Measurements from ENCODE around the gene OSTN.
"Not testable (repeated sequence)": the region's sequence is repeated elsewhere in the genome, so short reads cannot be mapped to it uniquely, and the experiment has no call there.

OSTN gene

GRCh38 chr3:191262650-191263049 lies 63.6 kb downstream of the OSTN start:
- no peak overlapping the region for H3K4me3 ChIP-seq (ENCODE audit: low read depth, low read length)

GRCh38 chr3:191263365-191263764 lies 64.3 kb downstream of the OSTN start:
- no peak overlapping the region for H3K4me3 ChIP-seq (ENCODE audit: low read depth, low read length)

- no peak overlapping the region for H3K4me3 ChIP-seq (ENCODE audit: low read depth, low read length)
Observed at GRCh38 chr3:191263850-191264249, 64.8 kb downstream of the OSTN start.

GRCh38 chr3:191268737-191269136 lies 69.7 kb downstream of the OSTN start:
- no peak overlapping the region for H3K4me3 ChIP-seq (ENCODE audit: low read depth, low read length)

- no peak overlapping the region for H3K4me3 ChIP-seq (ENCODE audit: low read depth, low read length)
Observed at GRCh38 chr3:191269289-191270085, 70.4 kb downstream of the OSTN start.

GRCh38 chr3:191275244-191275643 lies 76.2 kb downstream of the OSTN start:
- not testable (repeated sequence) for H3K4me3 ChIP-seq (ENCODE audit: low read depth, low read length)

GRCh38 chr3:191275751-191276150 lies 76.7 kb downstream of the OSTN start:
- H3K4me3 ChIP-seq (ENCODE audit: low read depth, low read length): no peak overlapping the region

- no peak overlapping the region for H3K4me3 ChIP-seq (ENCODE audit: low read depth, low read length)
Observed at GRCh38 chr3:191280111-191280510, 81.1 kb downstream of the OSTN start.

- H3K4me3 ChIP-seq (ENCODE audit: low read depth, low read length): no peak overlapping the region
Observed at GRCh38 chr3:191280882-191281281, 81.8 kb downstream of the OSTN start.

GRCh38 chr3:191282251-191283185 lies 83.5 kb downstream of the OSTN start:
- no peak overlapping the region for H3K4me3 ChIP-seq (ENCODE audit: low read depth, low read length)

GRCh38 chr3:191283400-191283799 lies 84.4 kb downstream of the OSTN start:
- H3K4me3 ChIP-seq (ENCODE audit: low read depth, low read length): no peak overlapping the region

GRCh38 chr3:191290311-191291025 lies 91.4 kb downstream of the OSTN start:
- H3K4me3 ChIP-seq (ENCODE audit: low read depth, low read length): no peak overlapping the region

GRCh38 chr3:191292243-191293015 lies 93.4 kb downstream of the OSTN start:
- H3K4me3 ChIP-seq (ENCODE audit: low read depth, low read length): no peak overlapping the region

GRCh38 chr3:191294291-191294690 lies 95.2 kb downstream of the OSTN start:
- H3K4me3 ChIP-seq (ENCODE audit: low read depth, low read length): no peak overlapping the region

- H3K4me3 ChIP-seq (ENCODE audit: low read depth, low read length): no peak overlapping the region
Observed at GRCh38 chr3:191296041-191296541, 97.0 kb downstream of the OSTN start.

- H3K4me3 ChIP-seq (ENCODE audit: low read depth, low read length): no peak overlapping the region
Observed at GRCh38 chr3:191298846-191299245, 99.8 kb downstream of the OSTN start.

- no peak overlapping the region for H3K4me3 ChIP-seq (ENCODE audit: low read depth, low read length)
Observed at GRCh38 chr3:191300422-191300821, 101.4 kb downstream of the OSTN start.

- no peak overlapping the region for H3K4me3 ChIP-seq (ENCODE audit: low read depth, low read length)
Observed at GRCh38 chr3:191301017-191301416, 102.0 kb downstream of the OSTN start.

- H3K4me3 ChIP-seq (ENCODE audit: low read depth, low read length): no peak overlapping the region
Observed at GRCh38 chr3:191301782-191302411, 102.9 kb downstream of the OSTN start.

GRCh38 chr3:191302451-191302850 lies 103.4 kb downstream of the OSTN start:
- no peak overlapping the region for H3K4me3 ChIP-seq (ENCODE audit: low read depth, low read length)
